ENCODE measurements around the gene OR2AT4.
"Not testable (repeated sequence)": the region's sequence is repeated elsewhere in the genome, so short reads cannot be mapped to it uniquely, and the experiment has no call there.

The OR2AT4 gene

GRCh38 chr11:75068993-75069392 is 27.7 kb downstream of the OR2AT4 start:
- DNase-seq (ENCODE audit: extremely low read depth in 1 of 2, low read depth in 1 of 2), result no peak

DNA sequence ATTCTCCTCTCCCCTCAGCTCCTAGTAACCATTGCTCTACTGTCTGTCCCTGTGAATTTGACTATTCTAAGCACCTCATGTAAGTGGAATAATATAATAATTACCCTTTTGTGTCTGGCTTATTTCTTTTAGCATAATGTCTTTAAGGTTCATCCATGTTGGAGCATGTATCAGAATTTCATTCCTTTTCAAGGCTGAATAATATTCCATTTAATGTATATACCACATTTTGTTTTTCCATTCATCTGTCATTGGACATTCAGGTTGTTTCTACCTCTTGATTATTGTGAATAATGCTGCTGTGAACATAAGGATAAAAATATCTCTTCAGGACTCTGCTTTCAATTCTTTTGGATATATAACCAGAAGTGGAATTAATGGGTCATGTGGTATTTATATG is 28.1 kb downstream of the OR2AT4 start:
- DNase-seq (ENCODE audit: extremely low read depth in 1 of 2, low read depth in 1 of 2), result no peak

DNA sequence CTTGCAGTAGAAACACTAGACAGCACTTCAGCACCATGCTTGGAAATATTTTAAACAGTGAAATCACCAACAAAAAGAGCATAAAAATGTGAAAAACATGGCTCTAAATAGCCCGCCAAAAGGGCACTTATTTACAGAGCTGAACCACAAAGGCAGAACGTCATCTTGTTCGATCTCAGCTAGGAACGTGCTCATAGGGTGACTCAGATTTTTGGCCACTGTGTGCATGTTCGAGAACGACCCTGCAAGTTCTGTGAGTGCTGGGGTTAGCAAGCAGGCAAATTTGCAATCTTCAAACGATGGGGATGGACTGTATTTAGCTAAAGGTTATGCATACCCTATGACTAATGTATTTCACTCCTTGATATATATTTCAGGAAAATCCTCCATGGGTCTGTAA is 30.6 kb downstream of the OR2AT4 start:
- no peak for DNase-seq (ENCODE audit: extremely low read depth in 1 of 2, low read depth in 1 of 2)

DNA sequence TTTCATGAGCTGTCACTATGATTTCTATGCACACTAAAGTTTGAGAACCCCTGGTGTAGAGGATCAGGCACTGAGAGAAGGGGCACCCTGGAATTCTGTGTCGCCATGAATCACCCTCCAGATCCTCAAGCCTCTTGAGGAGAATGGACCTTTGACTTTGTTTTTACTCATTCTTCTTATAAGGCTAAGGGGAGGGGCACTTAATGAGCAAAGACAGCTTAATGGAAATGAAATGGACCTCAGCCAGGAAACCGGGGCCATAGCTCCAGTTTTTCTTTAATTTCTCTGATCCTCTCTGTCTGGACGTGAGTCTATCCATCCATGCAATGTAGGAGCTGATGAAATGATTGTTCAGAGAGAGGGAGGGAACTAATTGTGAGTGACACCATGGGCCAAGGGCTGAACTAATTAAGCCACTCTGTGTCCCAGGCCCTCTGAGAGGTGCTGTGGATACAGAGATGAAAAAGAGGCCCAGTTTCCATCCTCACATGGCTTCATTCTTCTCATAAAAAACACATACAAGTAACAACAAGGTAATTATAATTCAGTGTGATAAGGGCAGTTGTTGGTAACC is 32.8 kb downstream of the OR2AT4 start:
- DNase-seq (ENCODE audit: extremely low read depth in 1 of 2, low read depth in 1 of 2), result no peak

- DNase-seq (ENCODE audit: extremely low read depth in 1 of 2, low read depth in 1 of 2), result no peak
These were observed 37.4 kb downstream of the OR2AT4 start for GRCh38 chr11:75059299-75059698.

DNA sequence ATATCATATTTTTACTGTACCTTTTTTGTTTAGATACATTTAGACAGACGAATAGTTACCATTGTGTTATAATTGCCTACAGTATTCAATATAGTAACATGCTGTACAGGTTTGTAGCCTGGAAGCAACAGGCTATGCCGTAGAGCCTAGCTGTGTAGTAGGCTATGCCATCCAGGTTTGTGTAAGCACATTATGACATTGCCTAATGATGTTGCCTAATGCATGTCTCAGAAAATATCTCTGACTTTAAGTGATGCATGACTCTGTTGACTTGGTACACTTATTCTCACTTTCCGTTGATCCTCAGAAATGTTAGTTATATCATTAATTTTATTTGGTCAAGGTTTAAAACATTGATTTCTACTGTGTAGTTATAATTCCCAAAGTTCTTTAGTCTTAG is 39.9 kb downstream of the OR2AT4 start:
- no peak for DNase-seq (ENCODE audit: extremely low read depth in 1 of 2, low read depth in 1 of 2)

DNA sequence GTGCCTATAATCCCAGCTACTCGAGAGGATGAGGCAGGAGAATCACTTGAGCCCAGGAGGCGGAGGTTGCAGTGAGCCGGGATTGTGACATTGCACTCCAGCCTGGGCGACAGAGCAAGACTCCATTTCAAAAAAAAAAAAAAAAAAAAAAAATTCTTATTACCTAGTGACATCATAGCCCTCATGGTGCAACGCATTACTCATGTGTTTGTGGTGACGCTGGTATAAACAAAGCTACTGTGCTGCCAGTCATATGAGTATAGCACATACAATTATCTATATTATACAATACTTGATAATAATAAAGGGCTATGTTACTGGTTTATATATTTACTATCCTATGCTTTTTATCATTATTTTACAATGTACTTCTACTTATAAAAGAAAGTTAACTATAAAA is 41.2 kb downstream of the OR2AT4 start:
- DNase-seq (ENCODE audit: extremely low read depth in 1 of 2, low read depth in 1 of 2), result no peak

DNA sequence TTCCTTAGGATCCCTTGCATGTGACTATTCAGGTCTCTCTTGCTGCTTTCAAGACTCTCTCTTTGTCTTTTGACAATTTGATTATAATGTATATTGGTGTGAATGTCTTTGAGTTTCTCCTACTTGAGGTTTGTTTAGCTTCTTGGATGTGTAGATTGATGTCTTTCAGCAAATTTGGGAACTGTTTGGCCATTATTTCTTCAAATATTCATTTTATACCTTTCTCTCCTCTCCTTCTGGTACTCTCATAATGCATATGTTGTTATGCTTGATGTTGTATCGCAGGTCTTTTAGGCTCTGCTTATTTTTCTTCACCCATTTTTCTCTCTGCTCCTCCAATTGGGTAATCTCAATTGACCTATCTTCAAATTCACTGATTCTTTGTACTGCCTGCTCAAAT is 44.2 kb downstream of the OR2AT4 start:
- DNase-seq (ENCODE audit: extremely low read depth in 1 of 2, low read depth in 1 of 2), result no peak

- DNase-seq (ENCODE audit: extremely low read depth in 1 of 2, low read depth in 1 of 2), result no peak
These were observed 45.6 kb downstream of the OR2AT4 start for GRCh38 chr11:75051043-75051442.

- no peak for DNase-seq (ENCODE audit: extremely low read depth in 1 of 2, low read depth in 1 of 2)
These were observed 46.2 kb downstream of the OR2AT4 start for GRCh38 chr11:75050516-75050915.

DNA sequence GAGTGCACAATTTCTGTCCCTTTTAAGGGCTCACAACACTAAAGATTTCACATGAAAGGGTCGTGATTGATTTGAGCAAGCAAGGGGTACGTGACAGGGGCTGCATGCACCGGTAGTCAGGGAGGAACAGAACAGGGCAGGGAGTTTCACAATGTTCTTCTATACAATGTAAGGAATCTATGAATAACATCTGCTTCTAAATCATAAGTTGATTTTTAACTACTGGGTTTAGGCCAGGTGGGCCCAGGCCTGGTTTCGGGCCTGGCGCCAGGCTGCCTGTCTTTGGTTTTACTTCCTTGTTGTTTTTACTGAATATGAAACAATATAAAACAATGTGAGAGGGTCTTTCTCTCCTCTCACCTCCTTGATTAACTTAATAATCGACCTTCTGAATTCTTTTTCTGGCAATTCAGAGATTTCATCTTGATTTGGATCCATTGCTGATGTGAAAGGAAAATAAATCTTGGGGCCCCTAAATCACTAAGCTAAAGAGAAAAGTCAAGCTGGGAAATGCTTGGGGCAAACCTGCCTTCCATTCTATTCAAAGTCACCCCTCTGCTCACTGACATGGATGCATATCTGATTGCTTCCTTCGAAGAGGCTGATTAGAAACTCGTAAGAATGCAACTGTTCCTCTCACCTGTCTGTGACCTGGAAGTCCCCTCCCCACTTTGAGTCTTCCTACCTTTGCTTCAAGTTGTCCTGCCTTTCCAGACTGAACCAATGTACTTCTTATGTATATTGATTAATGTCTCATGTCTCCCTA is 47.0 kb downstream of the OR2AT4 start:
- DNase-seq (ENCODE audit: extremely low read depth in 1 of 2, low read depth in 1 of 2), result not testable (repeated sequence)

- DNase-seq (ENCODE audit: extremely low read depth in 1 of 2, low read depth in 1 of 2), result no peak
These were observed 49.5 kb downstream of the OR2AT4 start for GRCh38 chr11:75047191-75047590.

- not testable (repeated sequence) for DNase-seq (ENCODE audit: extremely low read depth in 1 of 2, low read depth in 1 of 2)
These were observed 50.0 kb downstream of the OR2AT4 start for GRCh38 chr11:75046668-75047067.

- DNase-seq (ENCODE audit: extremely low read depth in 1 of 2, low read depth in 1 of 2), result not testable (repeated sequence)
These were observed 52.1 kb downstream of the OR2AT4 start for GRCh38 chr11:75044381-75045170.

GRCh38 chr11:75041821-75042220 is 54.9 kb downstream of the OR2AT4 start:
- not testable (repeated sequence) for DNase-seq (ENCODE audit: extremely low read depth in 1 of 2, low read depth in 1 of 2)

DNA sequence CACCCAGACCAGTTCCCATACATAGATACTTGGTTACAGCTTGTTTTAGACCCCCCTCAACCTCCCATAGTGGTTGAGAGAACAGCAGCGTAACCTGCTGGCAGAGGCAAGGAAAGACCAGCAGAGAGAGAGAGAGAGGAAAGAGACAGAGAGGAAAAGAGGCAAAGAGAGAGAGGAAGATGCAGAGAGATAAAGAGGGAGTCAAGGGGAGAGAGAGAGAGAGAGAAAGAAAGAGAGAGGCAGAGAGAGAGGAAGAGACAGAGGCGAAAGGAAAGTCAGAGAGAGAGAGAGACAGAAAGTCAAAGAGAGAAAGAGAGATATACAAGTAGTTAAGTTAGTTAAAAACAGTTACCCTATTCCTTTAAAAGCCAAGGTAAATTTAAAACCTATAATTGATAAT is 55.4 kb downstream of the OR2AT4 start:
- DNase-seq (ENCODE audit: extremely low read depth in 1 of 2, low read depth in 1 of 2), result no peak

GRCh38 chr11:75040167-75040770 is 56.4 kb downstream of the OR2AT4 start:
- DNase-seq (ENCODE audit: extremely low read depth in 1 of 2, low read depth in 1 of 2), result no peak

DNA sequence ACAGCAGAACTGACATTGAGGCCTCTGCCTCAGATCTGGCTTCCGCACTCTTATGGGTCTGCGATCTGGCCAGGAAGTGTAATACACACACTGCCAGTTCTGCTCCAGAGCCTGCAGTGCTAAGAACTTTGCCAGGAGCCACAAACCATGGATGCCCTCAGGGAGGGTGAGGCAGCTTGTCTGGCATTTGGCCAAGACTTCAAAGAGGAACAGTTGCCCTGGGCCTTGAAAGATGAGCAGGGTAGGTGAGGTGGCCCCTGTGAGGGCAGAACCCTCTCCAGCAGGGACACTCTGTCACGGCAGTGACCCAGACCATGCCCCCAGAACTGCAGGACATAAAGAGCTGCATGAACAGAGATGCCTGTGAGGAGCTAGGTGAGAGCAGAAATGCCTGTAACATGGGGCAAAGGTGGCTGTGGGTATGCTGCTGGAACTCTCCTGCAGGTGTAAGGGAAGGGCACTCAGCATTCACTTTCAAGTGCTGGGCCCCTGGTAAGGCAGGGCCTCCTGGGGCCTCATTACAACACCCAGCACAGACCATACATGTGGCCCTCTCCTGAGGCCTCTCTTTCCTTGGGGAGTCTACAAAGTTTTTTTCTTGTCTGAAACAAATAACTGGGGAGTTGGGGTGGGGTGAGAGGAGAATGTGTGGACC is 60.6 kb downstream of the OR2AT4 start:
- DNase-seq (ENCODE audit: extremely low read depth in 1 of 2, low read depth in 1 of 2), result no peak

GRCh38 chr11:75035256-75035655 is 61.4 kb downstream of the OR2AT4 start:
- DNase-seq (ENCODE audit: extremely low read depth in 1 of 2, low read depth in 1 of 2), result no peak

DNA sequence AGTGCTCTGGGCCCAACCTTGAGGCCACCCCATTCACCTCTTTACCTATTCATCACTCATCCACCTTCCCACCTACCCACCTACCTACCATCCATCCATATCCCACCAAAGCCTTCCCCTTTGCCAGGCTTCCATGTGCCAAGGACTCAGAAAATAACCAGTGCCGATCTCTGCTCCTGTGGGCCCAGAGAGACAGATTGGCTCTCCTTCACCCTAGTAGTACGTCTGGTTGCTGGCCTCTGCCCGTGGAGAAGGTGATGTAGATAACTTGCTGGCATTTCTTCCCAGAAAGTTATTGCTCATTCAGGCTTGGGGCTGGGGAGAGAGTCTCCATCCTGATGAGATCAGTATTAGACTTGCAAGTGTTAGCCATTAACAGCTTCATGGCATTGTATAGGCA is 62.8 kb downstream of the OR2AT4 start:
- no peak for DNase-seq (ENCODE audit: extremely low read depth in 1 of 2, low read depth in 1 of 2)

DNA sequence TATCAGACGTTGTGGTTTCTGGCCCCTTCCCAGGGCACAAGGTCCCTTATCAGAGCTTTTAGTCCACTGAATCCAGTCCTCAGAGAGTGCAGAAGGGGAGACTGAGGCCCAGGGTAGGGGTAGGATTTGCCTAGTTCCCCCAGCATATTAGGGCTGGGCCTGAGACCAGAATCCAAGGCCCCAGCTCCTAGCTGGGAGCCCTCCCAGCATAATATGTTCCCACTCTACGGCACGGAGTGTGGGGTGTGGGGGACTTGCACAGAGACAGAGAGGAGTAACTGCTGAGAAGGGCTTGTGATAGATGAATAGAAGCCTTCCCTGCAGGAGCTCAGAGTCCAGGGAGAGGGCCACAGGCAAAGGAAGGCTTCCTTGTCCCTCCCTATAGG is 64.1 kb downstream of the OR2AT4 start:
- DNase-seq (ENCODE audit: extremely low read depth in 1 of 2, low read depth in 1 of 2), result no peak
